GM12865 (cell line): ENCODE data around the gene WDR70.
"Not testable (repeated sequence)": the region's sequence is repeated elsewhere in the genome, so short reads cannot be mapped to it uniquely, and the experiment has no call there.

Experiments used
- DNase-seq: peaks from one replicate; pipeline ENCODE4 v3.0.0; 2010; ENCODE audit warnings: low read depth
- H3K4me3 ChIP-seq: 2 replicates; pipeline ENCODE4 v1.5.1; 2011; ENCODE audit warnings: mild to moderate bottlenecking, low read depth, low read length, control low read depth
- CTCF ChIP-seq: IDR thresholded peaks from 2 replicates; pipeline ENCODE4 v1.5.1; 2011; ENCODE audit warnings: low read length, control low read depth, low read depth, inconsistent platforms; ENCODE audit not compliant: insufficient read depth; ENCODE audit errors: missing control alignments

The WDR70 gene

GRCh38 chr5:37773809-37774208 is 394.7 kb downstream of the WDR70 start:
- TF ChIP-seq CTCF: no peak
- no peak overlapping the region for H3K4me3 ChIP-seq
- no peak for DNase-seq

GRCh38 chr5:37774912-37775483 is 395.9 kb downstream of the WDR70 start:
- TF ChIP-seq CTCF: peak; percentile 58
- peak; percentile 61 for DNase-seq

GRCh38 chr5:37776826-37777225 is 397.7 kb downstream of the WDR70 start:
- no peak for DNase-seq
- no peak for TF ChIP-seq CTCF
- H3K4me3 ChIP-seq: no peak overlapping the region

More at GRCh38 chr5:37774912-37775483, 395.9 kb downstream of the WDR70 start:
- H3K4me3 ChIP-seq: no peak overlapping the region

- DNase-seq: peak; percentile 23
- no peak for TF ChIP-seq CTCF
- no peak overlapping the region for H3K4me3 ChIP-seq
Measured at GRCh38 chr5:37777432-37778130, 398.5 kb downstream of the WDR70 start.

- DNase-seq: not testable (repeated sequence)
Measured at GRCh38 chr5:37781409-37781808, 402.3 kb downstream of the WDR70 start.

GRCh38 chr5:37786416-37786815 is 407.3 kb downstream of the WDR70 start:
- no peak for TF ChIP-seq CTCF
- no peak for DNase-seq
- H3K4me3 ChIP-seq: no peak overlapping the region

More at GRCh38 chr5:37781409-37781808, 402.3 kb downstream of the WDR70 start:
- not testable (repeated sequence) for H3K4me3 ChIP-seq

GRCh38 chr5:37786862-37787519 is 407.9 kb downstream of the WDR70 start:
- TF ChIP-seq CTCF: no peak
- H3K4me3 ChIP-seq: no peak overlapping the region
- DNase-seq: no peak
